H9 (cell line): ENCODE results near the gene NT5DC3. TPM values are rescaled to one million over a fixed set of nuclear protein-coding genes. Genes with fewer than 3 reads are reported as not detected.

Experiments used
- DNase-seq: peaks from one replicate; pipeline ENCODE4 v3.0.0-alpha.2; 2017
- H2AFZ ChIP-seq: one replicate; pipeline ENCODE4 v1.6.1; 2013; ENCODE audit warnings: mild to moderate bottlenecking, low read length, control low read depth, moderate library complexity
- H2AK5ac ChIP-seq: 2 replicates; pipeline ENCODE4 v1.6.1; 2013; ENCODE audit warnings: low read length, control low read depth, mixed read lengths; ENCODE audit not compliant: insufficient read length
- H2BK120ac ChIP-seq: one replicate; pipeline ENCODE4 v1.6.1; 2013; ENCODE audit warnings: low read depth, mild to moderate bottlenecking, low read length, control low read depth, inconsistent platforms; ENCODE audit not compliant: poor library complexity, severe bottlenecking
- H2BK12ac ChIP-seq: 2 replicates; pipeline ENCODE4 v1.6.1; 2013; ENCODE audit warnings: low read length, control low read depth, mixed read lengths, low read depth; ENCODE audit not compliant: insufficient read length
- H2BK15ac ChIP-seq: 2 replicates; pipeline ENCODE4 v1.6.1; 2013; ENCODE audit warnings: low read depth, low read length, control low read depth
- H2BK20ac ChIP-seq: one replicate; pipeline ENCODE4 v1.6.1; 2013; ENCODE audit warnings: low read depth, mild to moderate bottlenecking, low read length, control low read depth, inconsistent platforms; ENCODE audit not compliant: poor library complexity, severe bottlenecking
- H2BK5ac ChIP-seq: 2 replicates; pipeline ENCODE4 v1.6.1; 2013; ENCODE audit warnings: low read length, control low read depth, mixed read lengths; ENCODE audit not compliant: insufficient read length
- H3K14ac ChIP-seq: 2 replicates; pipeline ENCODE4 v1.6.1; 2013; ENCODE audit warnings: low read length, control low read depth; ENCODE audit not compliant: insufficient read depth
- H3K18ac ChIP-seq: 2 replicates; pipeline ENCODE4 v1.6.1; 2013; ENCODE audit warnings: low read depth, mild to moderate bottlenecking, mixed read lengths, low read length, control low read depth; ENCODE audit not compliant: insufficient read length
- H3K23ac ChIP-seq: 2 replicates; pipeline ENCODE4 v1.6.1; 2013; ENCODE audit warnings: low read length, control low read depth, mixed read lengths, low read depth; ENCODE audit not compliant: insufficient read length
- H3K23me2 ChIP-seq: 2 replicates; pipeline ENCODE4 v1.6.1; 2013; ENCODE audit warnings: low read depth, mild to moderate bottlenecking, mixed read lengths, low read length, control low read depth; ENCODE audit not compliant: insufficient read length, poor library complexity, severe bottlenecking
- H3K27ac ChIP-seq: 2 replicates; pipeline ENCODE4 v1.5.1; 2013; ENCODE audit warnings: low read length, control low read depth, mixed read lengths, low read depth; ENCODE audit not compliant: insufficient read length
- H3K27me3 ChIP-seq: 2 replicates; pipeline ENCODE4 v1.6.1; 2013; ENCODE audit warnings: low read length, control low read depth, inconsistent platforms; ENCODE audit not compliant: insufficient read depth
- H3K4ac ChIP-seq: 2 replicates; pipeline ENCODE4 v1.6.1; 2013; ENCODE audit warnings: low read depth, mild to moderate bottlenecking, control low read depth, inconsistent platforms, low read length, moderate library complexity
- H3K4me1 ChIP-seq: 2 replicates; pipeline ENCODE4 v1.6.1; 2013; ENCODE audit warnings: low read length, control low read depth, inconsistent platforms; ENCODE audit not compliant: insufficient read depth
- H3K4me2 ChIP-seq: 2 replicates; pipeline ENCODE4 v1.6.1; 2013; ENCODE audit warnings: low read length, control low read depth, mixed read lengths; ENCODE audit not compliant: insufficient read length, insufficient read depth
- H3K56ac ChIP-seq: 2 replicates; pipeline ENCODE4 v1.6.1; 2013; ENCODE audit warnings: low read depth, mild to moderate bottlenecking, mixed read lengths, low read length, control low read depth; ENCODE audit not compliant: insufficient read length
- H3K79me1 ChIP-seq: 2 replicates; pipeline ENCODE4 v1.6.1; 2013; ENCODE audit warnings: low read depth, mild to moderate bottlenecking, moderate library complexity, low read length, control low read depth, inconsistent platforms; ENCODE audit not compliant: insufficient read depth, poor library complexity, severe bottlenecking
- H3K79me2 ChIP-seq: 2 replicates; pipeline ENCODE4 v1.6.1; 2013; ENCODE audit warnings: low read length, control low read depth, inconsistent platforms; ENCODE audit not compliant: insufficient read depth
- H3K9ac ChIP-seq: 2 replicates; pipeline ENCODE4 v1.6.1; 2013; ENCODE audit warnings: low read length, control low read depth, mixed read lengths; ENCODE audit not compliant: insufficient read length; ENCODE audit errors: extremely low read depth
- H3K9me3 ChIP-seq: one replicate; pipeline ENCODE4 v1.6.1; 2013; ENCODE audit warnings: low read depth, low read length, inconsistent platforms; ENCODE audit not compliant: control insufficient read depth
- H3T11ph ChIP-seq: one replicate; pipeline ENCODE4 v1.6.1; 2013; ENCODE audit warnings: mild to moderate bottlenecking, low read length, control low read depth, inconsistent platforms
- H4K20me1 ChIP-seq: one replicate; pipeline ENCODE4 v1.6.1; 2013; ENCODE audit not compliant: control insufficient read depth, insufficient read length, insufficient read depth
- H4K5ac ChIP-seq: 2 replicates; pipeline ENCODE4 v1.6.1; 2013; ENCODE audit warnings: low read depth, mild to moderate bottlenecking, mixed read lengths, low read length, control low read depth; ENCODE audit not compliant: insufficient read length
- H4K8ac ChIP-seq: replicated peaks from 2 replicates; pipeline ENCODE4 v1.6.1; 2013; ENCODE audit warnings: low read length, control low read depth, mixed read lengths, low read depth; ENCODE audit not compliant: insufficient read length
- H4K91ac ChIP-seq: 2 replicates; pipeline ENCODE4 v1.6.1; 2013; ENCODE audit warnings: low read depth, mild to moderate bottlenecking, moderate library complexity, mixed read lengths, low read length, control low read depth; ENCODE audit not compliant: insufficient read length
- H3K27ac Mint-ChIP-seq, 3 experiments: 2 replicates in 2 of 3; 3 replicates in 1 of 3; pipeline ENCODE4 v1.8.0; 2020 to 2021; ENCODE audit warnings: mixed read lengths in 3 of 3, mild to moderate bottlenecking in 1 of 3, moderate library complexity in 1 of 3
- H3K27me3 Mint-ChIP-seq: 2 replicates; pipeline ENCODE4 v1.8.0; 2021; ENCODE audit warnings: low read depth, mild to moderate bottlenecking, moderate library complexity, mixed read lengths
- H3K36me3 Mint-ChIP-seq, 3 experiments: 2 replicates in 2 of 3; 3 replicates in 1 of 3; pipeline ENCODE4 v1.8.0; 2020 to 2021; ENCODE audit warnings: low read depth in 3 of 3, mixed read lengths in 3 of 3; ENCODE audit not compliant: insufficient read depth in 1 of 3
- H3K4me1 Mint-ChIP-seq, 2 experiments: 2 replicates each; pipeline ENCODE4 v1.8.0; 2020; ENCODE audit warnings: mixed read lengths in 2 of 2
- H3K4me3 Mint-ChIP-seq, 2 experiments: 2 replicates in 1 of 2; 3 replicates in 1 of 2; pipeline ENCODE4 v1.8.0; 2020 to 2021; ENCODE audit warnings: mild to moderate bottlenecking in 2 of 2, mixed read lengths in 2 of 2, moderate library complexity in 1 of 2
- H3K9me3 Mint-ChIP-seq, 2 experiments: 2 replicates in 1 of 2; 3 replicates in 1 of 2; pipeline ENCODE4 v1.8.0; 2020; ENCODE audit warnings: mild to moderate bottlenecking in 2 of 2, mixed read lengths in 2 of 2, moderate library complexity in 1 of 2
- CTCF ChIP-seq: fragments of 200-600 bp; sonication (generic); conservative IDR thresholded peaks from 3 replicates; pipeline ENCODE4 v1.8.0; 2021; ENCODE audit warnings: antibody characterized with exemption, mild to moderate bottlenecking
- WGBS: extraction: QIAGEN DNeasy Blood & Tissue Kit; methylation state at CpG from one replicate; pipeline ENCODE4 v1.1.7; 2013; ENCODE audit warnings: missing lambda C conversion rate, low lambda C conversion rate, mixed read lengths; ENCODE audit not compliant: insufficient read length; ENCODE audit errors: extremely low coverage; 5-methylcytosine and 5-hydroxymethylcytosine counted together
- total RNA-seq: library from RNA; stranded (reverse); gene quantifications from 2 replicates; pipeline ENCODE4 v1.2.1, GENCODE V29; 2021

The NT5DC3 gene
- total RNA-seq, 1 experiment from 2014 or later = 13.6 TPM

GRCh38 chr12:103734863-103735262 is 106.2 kb downstream of the NT5DC3 start:
- Histone ChIP-seq H3K14ac (no peak overlapping the region), H2BK120ac (no peak overlapping the region), H3K23me2 (no peaks in the 10 kb centered on the region), H3K4ac (no peak overlapping the region), H3K79me2 (no peaks in the 10 kb centered on the region), H3K9ac (no peak overlapping the region), H3K9me3 (no peaks in the 10 kb centered on the region), H3K18ac (no peak overlapping the region), H2BK20ac (no peak overlapping the region), H2BK15ac (no peak overlapping the region), H4K8ac (no peak overlapping the region), H4K91ac (no peak overlapping the region), H3K56ac (no peak overlapping the region), H2AK5ac (no peak overlapping the region), H2AFZ (no peak overlapping the region), H3K79me1 (no peaks in the 10 kb centered on the region), H2BK5ac (no peak overlapping the region), H2BK12ac (no peak overlapping the region), H3K4me1 (no peaks in the 10 kb centered on the region), H3T11ph (no peak overlapping the region), H3K4me2 (no peak overlapping the region), H4K5ac (no peak overlapping the region), H3K23ac (no peak overlapping the region), H4K20me1 (no peaks in the 10 kb centered on the region), H3K27ac (no peak overlapping the region), H3K27me3 (no peaks in the 10 kb centered on the region)
- no peak overlapping the region; a peak in 1 of 7 replicates for H3K27ac Mint-ChIP-seq
- peaks cover 0 to 5% (median 5%) of the 10 kb centered on the region in 3 experiments; a peak in 3 of 7 replicates for H3K36me3 Mint-ChIP-seq
- TF ChIP-seq CTCF = no peak
- no peak overlapping the region for H3K4me3 Mint-ChIP-seq
- H3K27me3 Mint-ChIP-seq = peaks cover 20% of the 10 kb centered on the region
- no CpG with 5 or more reads among the region's 2 CpGs for WGBS
- H3K4me1 Mint-ChIP-seq = no peaks in the 10 kb centered on the region
- DNase-seq = no peak
- H3K9me3 Mint-ChIP-seq = peaks cover 10 to 13% of the 10 kb centered on the region in 2 experiments
